Sigmoid colon (tissue), 7 donors: Measurements from ENCODE around the gene CHP1. TPM values are rescaled to one million over a fixed set of nuclear protein-coding genes. Genes with fewer than 3 reads are reported as not detected.
"Not testable (repeated sequence)": the region's sequence is repeated elsewhere in the genome, so short reads cannot be mapped to it uniquely, and the experiment has no call there.

Experiments
- DNase-seq: peaks from one replicate; pipeline ENCODE4 v3.0.0-alpha.2; 2019
- H3K27ac ChIP-seq, 4 donors: fragments of 200-600 bp; sonication (generic); one replicate each; pipeline ENCODE4 v1.5.1; 2016 to 2019; ENCODE audit warnings: mild to moderate bottlenecking in 1 of 4
- H3K27me3 ChIP-seq, 3 donors: fragments of 200-600 bp; sonication (generic); one replicate each; pipeline ENCODE4 v1.5.1; 2019; ENCODE audit warnings: mild to moderate bottlenecking in 1 of 3
- H3K36me3 ChIP-seq, 4 donors: fragments of 200-600 bp; sonication (generic); one replicate each; pipeline ENCODE4 v1.5.1; 2016 to 2019
- H3K4me1 ChIP-seq, 4 donors: fragments of 200-600 bp; sonication (generic); one replicate each; pipeline ENCODE4 v1.5.1; 2017 to 2019
- H3K4me3 ChIP-seq, 4 donors: fragments of 200-600 bp; sonication (generic); one replicate each; pipeline ENCODE4 v1.5.1; 2017 to 2019; ENCODE audit warnings: mild to moderate bottlenecking in 2 of 4, moderate library complexity in 1 of 4
- H3K9me3 ChIP-seq, 4 donors: fragments of 200-600 bp in 3 of 4; sonication (generic) in 3 of 4; one replicate each; pipeline versions ENCODE4 v1.5.1 to v1.6.1; 2013 to 2019
- EP300 ChIP-seq, 4 donors: sonication (generic); formaldehyde crosslinking; IDR thresholded peaks; one replicate each; pipeline ENCODE4 v1.6.1; 2017; ENCODE audit warnings: antibody characterized with exemption in 4 of 4
- POLR2A ChIP-seq, 2 donors: fragments of 450-650 bp; IDR thresholded peaks; one replicate each; pipeline ENCODE4 v1.6.1; 2016; ENCODE audit warnings: antibody characterized with exemption in 2 of 2, mild to moderate bottlenecking in 2 of 2, moderate library complexity in 2 of 2
- POLR2AphosphoS5 ChIP-seq, 4 donors: sonication (generic); formaldehyde crosslinking; IDR thresholded peaks; one replicate each; pipeline ENCODE4 v1.6.1; 2017; ENCODE audit warnings: antibody characterized with exemption in 4 of 4
- WGBS, 2 donors: extraction: QIAGEN DNeasy Blood & Tissue Kit; methylation state at CpG; one replicate each; pipeline ENCODE4 v1.1.7; 2013; 5-methylcytosine and 5-hydroxymethylcytosine counted together
- intact Hi-C: fragments of 100-400 bp; cut with DNase I; formaldehyde crosslinking; loops from one replicate; pipeline ENCODE4 v1.15.1; 2023
- polyA plus RNA-seq, 3 donors: library from polyadenylated mRNA; stranded (reverse); fragments of 200-250 nt; gene quantifications; one replicate each; pipeline ENCODE4 v1.2.3, GENCODE V29; 2013
- total RNA-seq, 4 donors: library from RNA; depleted of rRNA; stranded (reverse); fragments of >200 nt; gene quantifications; one replicate each; pipeline ENCODE4 v1.1.0, GENCODE V29; 2016
- TF ChIP-seq, protein P1 (sequence below), 4 experiments: fragments of 450-650 bp in 3 of 4; fragments of 200-600 bp in 1 of 4; IDR thresholded peaks; one replicate each; pipeline ENCODE4 v1.5.1; 2016 to 2019; ENCODE audit warnings: antibody characterized with exemption in 4 of 4, mild to moderate bottlenecking in 3 of 4, moderate library complexity in 2 of 4
- donor health status: healthy with polysubstance abuse.
- donor health status: Bipolar disorder and iron deficiency.
- donor health status: healthy.

The CHP1 gene
- total and polyA plus RNA-seq, 7 donors, result 101 to 270 (median 118) TPM

DNA sequence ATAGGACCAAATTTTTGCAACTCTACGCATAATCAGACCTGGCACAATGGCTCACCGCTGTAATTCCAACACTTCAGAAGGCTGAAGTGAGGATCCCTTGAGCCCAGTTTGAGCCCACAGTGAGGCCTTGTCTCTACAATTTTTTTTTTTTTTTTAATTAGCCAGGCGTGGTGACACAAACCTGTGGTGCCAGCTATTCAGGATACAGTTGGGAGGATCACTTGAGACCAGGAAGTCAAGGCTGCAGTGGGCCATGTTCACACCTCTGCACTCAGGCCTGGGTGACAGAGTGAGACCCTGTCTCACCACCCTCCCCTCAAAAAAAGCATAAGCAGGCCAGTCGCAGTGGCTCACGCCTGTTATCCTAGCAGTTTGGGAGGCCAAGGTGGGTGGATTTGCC is 76.6 kb downstream of the CHP1 start:
- H3K36me3 ChIP-seq, result peaks cover 0 to 5% (median 0%) of the 10 kb centered on the region in 4 donors
- no peaks in the 10 kb centered on the region for H3K27me3 ChIP-seq
- H3K4me1 ChIP-seq, result no peaks in the 10 kb centered on the region
- no peak for DNase-seq
- intact Hi-C loops, result no loop called here
- TF ChIP-seq POLR2A (IDR thresholded peaks at IDR 0.05) (no peak), POLR2AphosphoS5 (IDR thresholded peaks at IDR 0.05) (no peak), EP300 (IDR thresholded peaks at IDR 0.05) (no peak)
- TF ChIP-seq, protein P1, sequence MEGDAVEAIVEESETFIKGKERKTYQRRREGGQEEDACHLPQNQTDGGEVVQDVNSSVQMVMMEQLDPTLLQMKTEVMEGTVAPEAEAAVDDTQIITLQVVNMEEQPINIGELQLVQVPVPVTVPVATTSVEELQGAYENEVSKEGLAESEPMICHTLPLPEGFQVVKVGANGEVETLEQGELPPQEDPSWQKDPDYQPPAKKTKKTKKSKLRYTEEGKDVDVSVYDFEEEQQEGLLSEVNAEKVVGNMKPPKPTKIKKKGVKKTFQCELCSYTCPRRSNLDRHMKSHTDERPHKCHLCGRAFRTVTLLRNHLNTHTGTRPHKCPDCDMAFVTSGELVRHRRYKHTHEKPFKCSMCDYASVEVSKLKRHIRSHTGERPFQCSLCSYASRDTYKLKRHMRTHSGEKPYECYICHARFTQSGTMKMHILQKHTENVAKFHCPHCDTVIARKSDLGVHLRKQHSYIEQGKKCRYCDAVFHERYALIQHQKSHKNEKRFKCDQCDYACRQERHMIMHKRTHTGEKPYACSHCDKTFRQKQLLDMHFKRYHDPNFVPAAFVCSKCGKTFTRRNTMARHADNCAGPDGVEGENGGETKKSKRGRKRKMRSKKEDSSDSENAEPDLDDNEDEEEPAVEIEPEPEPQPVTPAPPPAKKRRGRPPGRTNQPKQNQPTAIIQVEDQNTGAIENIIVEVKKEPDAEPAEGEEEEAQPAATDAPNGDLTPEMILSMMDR (IDR thresholded peaks at IDR 0.05), result no peak
- H3K4me3 ChIP-seq, result no peak overlapping the region
- 83 to 91% methylated on average over 5 of the region's 5 CpGs for WGBS, 2 donors
- H3K27ac ChIP-seq, result no peak overlapping the region
- no peaks in the 10 kb centered on the region for H3K9me3 ChIP-seq

DNA sequence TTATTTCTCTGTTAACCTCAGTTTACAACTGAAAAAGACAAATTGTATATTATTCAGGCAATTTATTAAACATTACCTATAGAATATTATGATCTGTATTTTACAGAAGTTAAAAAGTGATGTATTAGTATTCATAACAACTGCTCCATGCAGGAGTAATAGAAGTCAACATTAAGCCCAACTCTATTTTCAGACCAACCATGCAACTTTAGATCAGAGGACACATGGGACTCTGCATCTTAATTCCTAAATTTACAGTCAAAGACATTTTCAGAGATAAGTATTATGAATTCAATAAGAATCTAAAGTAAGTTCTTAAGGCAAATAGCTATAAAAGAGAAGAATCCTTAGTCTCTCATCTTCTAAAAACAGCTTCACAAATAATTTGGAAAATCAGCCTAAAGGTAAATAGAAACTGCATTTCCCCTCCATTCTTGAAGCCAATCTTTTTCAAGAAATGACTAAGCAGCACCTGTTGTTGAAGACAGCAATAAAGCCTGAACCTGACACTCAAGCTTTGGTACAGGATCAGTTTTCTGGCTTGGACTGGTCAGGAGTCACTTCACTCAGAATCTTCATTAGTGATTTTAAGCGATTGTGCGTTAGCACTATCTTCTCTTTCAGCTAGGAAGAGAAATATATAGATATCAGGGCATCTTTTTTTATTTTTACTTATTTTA is 78.3 kb downstream of the CHP1 start:
- TF ChIP-seq POLR2AphosphoS5 (IDR thresholded peaks at IDR 0.05) (no peak), POLR2A (IDR thresholded peaks at IDR 0.05) (no peak), EP300 (IDR thresholded peaks at IDR 0.05) (no peak)
- TF ChIP-seq, protein P1 (IDR thresholded peaks at IDR 0.05), result no peak
- Histone ChIP-seq H3K27ac (no peak overlapping the region), H3K27me3 (no peaks in the 10 kb centered on the region), H3K36me3 (peaks cover 0 to 5% (median 0%) of the 10 kb centered on the region in 4 donors), H3K4me1 (no peaks in the 10 kb centered on the region), H3K4me3 (no peak overlapping the region), H3K9me3 (no peaks in the 10 kb centered on the region)
- intact Hi-C loops, result no loop called here
- 98% methylated on average over 2 of the region's 2 CpGs for WGBS, 2 donors
- DNase-seq, result no peak

DNA sequence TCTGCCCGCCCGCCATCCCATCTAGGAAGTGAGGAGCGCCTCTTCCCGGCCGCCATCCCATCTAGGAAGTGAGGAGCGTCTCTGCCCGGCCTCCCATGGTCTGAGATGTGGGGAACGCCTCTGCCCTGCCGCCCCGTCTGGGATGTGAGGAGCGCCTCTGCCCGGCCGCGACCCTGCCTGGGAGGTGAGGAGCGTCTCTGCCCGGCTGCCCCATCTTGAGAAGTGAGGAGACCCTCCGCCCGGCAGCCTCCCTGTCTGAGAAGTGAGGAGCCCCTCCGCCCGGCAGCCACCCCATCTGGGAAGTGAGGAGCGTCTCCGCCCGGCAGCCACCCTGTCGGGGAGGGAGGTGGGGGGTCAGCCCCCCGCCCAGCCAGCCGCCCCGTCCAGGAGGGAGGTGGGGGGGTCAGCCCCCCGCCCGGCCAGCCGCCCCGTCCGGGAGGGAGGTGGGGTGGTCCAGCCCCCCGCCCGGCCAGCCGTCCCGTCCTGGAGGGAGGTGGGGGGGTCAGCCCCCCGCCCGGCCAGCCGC is 89.8 kb downstream of the CHP1 start:
- H3K27ac ChIP-seq, H3K4me1 ChIP-seq, H3K27me3 ChIP-seq, H3K36me3 ChIP-seq, DNase-seq, H3K4me3 ChIP-seq, H3K9me3 ChIP-seq, intact Hi-C loops: not testable (repeated sequence)
- 97 to 98% methylated on average over 38 to 39 of the region's 39 CpGs for WGBS, 2 donors

DNA sequence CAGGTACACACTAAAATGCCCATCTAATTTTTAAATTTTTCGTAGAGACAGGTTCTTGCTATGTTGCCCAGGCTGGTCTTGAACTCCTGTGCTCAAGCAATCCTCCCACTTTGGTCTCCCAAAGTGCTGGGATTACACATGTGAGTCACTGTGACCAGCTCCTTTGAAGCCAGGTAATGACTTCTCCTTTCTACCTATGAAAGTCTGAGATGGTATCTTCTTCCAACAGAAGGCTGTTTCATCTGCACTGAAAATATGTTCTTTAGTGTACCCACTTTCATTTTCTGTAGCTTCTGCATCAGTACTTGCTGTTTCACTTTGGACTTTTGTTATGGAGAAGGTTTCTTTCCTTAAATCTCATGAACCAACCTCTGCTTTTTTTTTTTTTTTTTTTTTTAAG is 92.5 kb downstream of the CHP1 start:
- WGBS, 2 donors, result 89 to 97% methylated on average over 1 of the region's 1 CpG
- Histone ChIP-seq H3K27ac (no peak overlapping the region), H3K36me3 (no peaks in the 10 kb centered on the region), H3K9me3 (no peaks in the 10 kb centered on the region), H3K4me3 (no peak overlapping the region), H3K4me1 (no peaks in the 10 kb centered on the region), H3K27me3 (no peaks in the 10 kb centered on the region)
- TF ChIP-seq EP300 (IDR thresholded peaks at IDR 0.05) (no peak), POLR2AphosphoS5 (IDR thresholded peaks at IDR 0.05) (no peak), POLR2A (IDR thresholded peaks at IDR 0.05) (no peak)
- TF ChIP-seq, protein P1 (IDR thresholded peaks at IDR 0.05), result no peak
- DNase-seq, result no peak
- intact Hi-C loops, result no loop called here

DNA sequence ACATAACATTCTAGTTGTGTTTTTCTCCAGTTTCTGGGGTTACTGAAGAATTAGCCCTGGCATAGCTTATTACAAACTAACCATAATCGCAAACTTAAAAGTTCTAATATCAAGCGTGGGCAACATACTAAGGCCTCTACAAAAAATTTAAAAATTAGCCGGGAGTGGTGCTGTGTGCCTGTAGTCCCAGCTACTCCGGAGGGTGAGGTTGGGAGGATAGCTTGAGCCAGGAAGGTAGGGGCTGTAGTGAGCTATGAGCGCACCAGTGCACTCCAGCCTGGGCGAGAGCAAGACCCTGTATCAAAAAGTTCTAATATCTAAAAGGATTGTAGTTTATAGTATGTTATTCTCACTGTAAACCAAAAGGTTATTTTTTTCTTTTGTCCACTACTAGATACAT is 100.2 kb downstream of the CHP1 start:
- Histone ChIP-seq H3K27ac (no peak overlapping the region), H3K36me3 (no peaks in the 10 kb centered on the region), H3K9me3 (no peaks in the 10 kb centered on the region), H3K27me3 (no peaks in the 10 kb centered on the region), H3K4me3 (peak overlapping the region in 1 of 4 donors; percentile 73), H3K4me1 (peaks cover 0 to 17% (median 14%) of the 10 kb centered on the region in 4 donors)
- TF ChIP-seq, protein P1 (IDR thresholded peaks at IDR 0.05), result no peak
- TF ChIP-seq EP300 (IDR thresholded peaks at IDR 0.05), result no peak
- no peak for TF ChIP-seq POLR2AphosphoS5 (IDR thresholded peaks at IDR 0.05)
- no peak for TF ChIP-seq POLR2A (IDR thresholded peaks at IDR 0.05)
- intact Hi-C loops, result loop anchor here (5.0 to 10.0 kb wide), 3 partner anchors 49 to 429 kb away; partner anchors contain the start of gene RTF1
- DNase-seq, result no peak
- WGBS, 2 donors, result 59 to 78% methylated on average over 6 of the region's 6 CpGs

Other genes with a start within 250 kb of the CHP1 start
- 10 to 100 TPM; 17.1 to 36.6 (median 19.4) TPM for gene INO80, start 115.0 kb upstream of the CHP1 start, total RNA-seq
- 10 to 100 TPM in 1 of 3 donors, 1 to 10 TPM in 2; 7.2 to 17.9 (median 7.9) TPM for gene INO80, start 115.0 kb upstream of the CHP1 start, polyA plus RNA-seq
- gene EXD1, start 511 bp upstream of the CHP1 start, total RNA-seq, result not detected
- gene EXD1, start 511 bp upstream of the CHP1 start, polyA plus RNA-seq, result under 1 TPM in 1 of 3 donors, not detected in 2; 0.03 TPM
- gene OIP5, start 101.3 kb downstream of the CHP1 start, total RNA-seq, result 1 to 10 TPM in 1 of 4 donors, under 1 TPM in 1, not detected in 2; 0.71 to 1.1 TPM
- gene OIP5, start 101.3 kb downstream of the CHP1 start, polyA plus RNA-seq, result 10 to 100 TPM in 1 of 3 donors, 1 to 10 TPM in 2; 1.8 to 10.8 (median 5.1) TPM
- gene NUSAP1, start 101.6 kb downstream of the CHP1 start, total RNA-seq, result 10 to 100 TPM in 1 of 4 donors, 1 to 10 TPM in 2, under 1 TPM in 1; 0.16 to 13.7 (median 1.5) TPM
- 10 to 100 TPM in 2 of 3 donors, 1 to 10 TPM in 1; 5.4 to 34.7 (median 10.9) TPM for gene NUSAP1, start 101.6 kb downstream of the CHP1 start, polyA plus RNA-seq
- gene NDUFAF1, start 171.2 kb downstream of the CHP1 start, total RNA-seq, result 10 to 100 TPM; 13.9 to 17.1 (median 15.4) TPM
- 10 to 100 TPM; 16.2 to 20.8 (median 16.7) TPM for gene NDUFAF1, start 171.2 kb downstream of the CHP1 start, polyA plus RNA-seq
- gene RTF1, start 185.8 kb downstream of the CHP1 start, total RNA-seq, result 10 to 100 TPM; 30.5 to 35.7 (median 32.2) TPM
- 10 to 100 TPM; 18.6 to 20.4 (median 19.0) TPM for gene RTF1, start 185.8 kb downstream of the CHP1 start, polyA plus RNA-seq